PC-9 (cell line): ENCODE measurements around the gene DDX23.

ENCODE experiments used
- EZH2 ChIP-seq: fragments of 200-600 bp; sonication (generic); IDR thresholded peaks from 2 replicates; pipeline ENCODE4 v1.8.0; 2017; ENCODE audit warnings: antibody characterized with exemption, low read depth
- TF ChIP-seq, protein P1 (sequence below): fragments of 200-600 bp; sonication (generic); conservative IDR thresholded peaks from 2 replicates; pipeline ENCODE4 v1.6.1; 2017; ENCODE audit warnings: mixed run types, antibody characterized with exemption, mild to moderate bottlenecking, moderate library complexity

DNA sequence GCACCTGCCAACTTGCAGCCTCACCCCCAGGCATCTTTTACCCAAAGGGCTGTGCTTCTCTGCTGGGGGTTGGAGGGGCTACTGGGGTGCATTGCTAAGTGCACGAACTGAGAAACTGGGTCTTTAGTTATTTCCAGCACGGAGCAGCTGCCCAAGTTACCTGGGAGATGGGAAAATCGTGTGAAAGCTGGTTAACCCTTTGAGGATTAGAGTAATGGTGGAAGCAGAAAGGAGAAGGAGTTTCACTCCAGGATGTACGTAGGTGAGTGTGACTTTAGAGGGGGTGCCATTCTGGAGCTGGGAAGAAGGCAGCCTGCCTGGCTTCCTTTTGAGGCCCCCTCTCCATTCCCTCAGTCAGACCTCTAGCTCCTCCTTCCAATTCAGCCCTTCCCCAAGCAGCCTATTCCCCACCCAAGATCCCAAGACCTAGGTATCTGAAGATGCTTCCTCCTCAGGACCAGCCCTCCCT lies 62.1 kb downstream of the DDX23 start:
- no peak for TF ChIP-seq EZH2
- TF ChIP-seq, protein P1, sequence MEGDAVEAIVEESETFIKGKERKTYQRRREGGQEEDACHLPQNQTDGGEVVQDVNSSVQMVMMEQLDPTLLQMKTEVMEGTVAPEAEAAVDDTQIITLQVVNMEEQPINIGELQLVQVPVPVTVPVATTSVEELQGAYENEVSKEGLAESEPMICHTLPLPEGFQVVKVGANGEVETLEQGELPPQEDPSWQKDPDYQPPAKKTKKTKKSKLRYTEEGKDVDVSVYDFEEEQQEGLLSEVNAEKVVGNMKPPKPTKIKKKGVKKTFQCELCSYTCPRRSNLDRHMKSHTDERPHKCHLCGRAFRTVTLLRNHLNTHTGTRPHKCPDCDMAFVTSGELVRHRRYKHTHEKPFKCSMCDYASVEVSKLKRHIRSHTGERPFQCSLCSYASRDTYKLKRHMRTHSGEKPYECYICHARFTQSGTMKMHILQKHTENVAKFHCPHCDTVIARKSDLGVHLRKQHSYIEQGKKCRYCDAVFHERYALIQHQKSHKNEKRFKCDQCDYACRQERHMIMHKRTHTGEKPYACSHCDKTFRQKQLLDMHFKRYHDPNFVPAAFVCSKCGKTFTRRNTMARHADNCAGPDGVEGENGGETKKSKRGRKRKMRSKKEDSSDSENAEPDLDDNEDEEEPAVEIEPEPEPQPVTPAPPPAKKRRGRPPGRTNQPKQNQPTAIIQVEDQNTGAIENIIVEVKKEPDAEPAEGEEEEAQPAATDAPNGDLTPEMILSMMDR = no peak
